ENCODE results near the gene USP21. TPM values are rescaled to one million over a fixed set of nuclear protein-coding genes. Genes with fewer than 3 reads are reported as not detected.

Gene USP21
- total and polyA plus RNA-seq, 2 of the 8 experiments (the other 6 are each of a cell fraction or from before 2014, with no cell fraction given) = 23.9 to 36.3 TPM

DNA sequence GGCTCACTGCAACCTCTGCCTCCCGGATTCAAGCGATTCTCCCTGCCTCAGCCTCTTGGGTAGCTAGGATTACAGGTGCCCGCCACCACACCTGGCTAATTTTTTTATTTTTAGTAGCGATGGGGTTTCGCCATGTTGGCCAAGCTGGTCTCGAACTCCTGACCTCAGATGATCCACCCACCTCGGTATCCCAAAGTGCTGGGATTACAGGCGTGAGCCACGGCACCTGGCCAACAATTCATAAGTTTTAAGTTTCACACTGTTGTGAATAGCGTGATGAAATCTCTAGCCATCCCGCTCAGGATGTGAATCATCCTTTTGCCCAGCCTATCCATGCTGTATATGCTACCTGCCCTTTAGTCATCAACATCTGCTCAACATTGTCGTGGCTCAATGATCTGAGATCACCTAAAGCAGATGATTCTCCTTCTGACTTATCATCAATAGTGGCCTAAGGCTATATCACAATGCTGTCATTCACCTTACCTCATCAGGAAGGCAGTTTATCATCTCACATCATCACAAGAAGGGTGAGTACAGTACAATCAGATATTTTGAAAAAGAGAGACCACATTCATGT lies 44.1 kb upstream of the USP21 start:
- DNase-seq (ENCODE audit: low read depth in 1 of 2, low spot score in 2 of 2) = no peak
- H2BK20ac ChIP-seq (ENCODE audit: low read length) = no peak overlapping the region
- no peak overlapping the region for H3K23ac ChIP-seq (ENCODE audit: insufficient read length)
- no peak for TF ChIP-seq EZH2 (IDR thresholded peaks at IDR 0.05; ENCODE audit: low read depth, low read length, severe bottlenecking)
- TF ChIP-seq MAFK (IDR thresholded peaks at IDR 0.05; ENCODE audit: low read depth, low read length) = no peak
- TF ChIP-seq NRF1 (IDR thresholded peaks at IDR 0.05; ENCODE audit: low read depth, low read length) = no peak
- no peak for TF ChIP-seq FOSL1 (IDR thresholded peaks at IDR 0.05; ENCODE audit: insufficient read depth, low read depth, low read length)
- no peak for TF ChIP-seq POLR2A (IDR thresholded peaks at IDR 0.05; ENCODE audit: control extremely low read depth in 1 of 2, low read depth in 2 of 2, low read length in 2 of 2)
- TF ChIP-seq ASH2L (IDR thresholded peaks at IDR 0.05; ENCODE audit: low read length) = no peak
- TF ChIP-seq, protein P1, sequence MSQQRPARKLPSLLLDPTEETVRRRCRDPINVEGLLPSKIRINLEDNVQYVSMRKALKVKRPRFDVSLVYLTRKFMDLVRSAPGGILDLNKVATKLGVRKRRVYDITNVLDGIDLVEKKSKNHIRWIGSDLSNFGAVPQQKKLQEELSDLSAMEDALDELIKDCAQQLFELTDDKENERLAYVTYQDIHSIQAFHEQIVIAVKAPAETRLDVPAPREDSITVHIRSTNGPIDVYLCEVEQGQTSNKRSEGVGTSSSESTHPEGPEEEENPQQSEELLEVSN (IDR thresholded peaks at IDR 0.05) = no peak
- no peak for TF ChIP-seq SIRT6 (IDR thresholded peaks at IDR 0.05; ENCODE audit: low read length)
- no peak for TF ChIP-seq EP300 (IDR thresholded peaks at IDR 0.05; ENCODE audit: borderline replicate concordance in 1 of 2, low read depth in 2 of 2, low read length in 2 of 2)
- no peak for TF ChIP-seq YY1 (IDR thresholded peaks at IDR 0.05; ENCODE audit: low read depth, low read length)
- no peak for TF ChIP-seq BCL11A (IDR thresholded peaks at IDR 0.05; ENCODE audit: low read depth in 2 of 2, low read length in 2 of 2)
- TF ChIP-seq POLR2AphosphoS5 (IDR thresholded peaks at IDR 0.05; ENCODE audit: low read depth, low read length) = no peak

More for the DNA sequence above, 44.1 kb upstream of the USP21 start:
- no peak overlapping the region for H4K5ac ChIP-seq (ENCODE audit: insufficient read length, low read depth, low read length)
- H4K20me1 ChIP-seq (replicated peaks in 1 of 2; ENCODE audit: control insufficient read depth in 1 of 2, insufficient read depth in 2 of 2, low read length in 2 of 2) = peaks cover 0 to 6% of the 10 kb centered on the region in 2 experiments
- CTCF ChIA-PET (ENCODE audit: partially characterized antibody) = interaction anchor here (5.0 kb wide), 1 partner anchor 17 kb away, joined by 33 read pairs; the partner anchor contains the start of gene KLHDC9
- H2AFZ ChIP-seq (ENCODE audit: low read length) = no peak overlapping the region
- no peak overlapping the region for H4K91ac ChIP-seq (replicated peaks; ENCODE audit: insufficient read length, low read length)
- peaks cover 15% of the 10 kb centered on the region for H3K79me1 ChIP-seq (ENCODE audit: low read depth, low read length)
- peaks cover 12% of the 10 kb centered on the region for H3K23me2 ChIP-seq (ENCODE audit: low read depth, low read length)
- H3K9ac ChIP-seq (replicated peaks in 1 of 4; ENCODE audit: extremely low read depth in 1 of 4, low read depth in 3 of 4, low read length in 3 of 4) = peak overlapping the region in 1 of 4 experiments; percentile 17; a peak in 1 of 7 replicates
- no peak overlapping the region for H3K56ac ChIP-seq (replicated peaks; ENCODE audit: insufficient read length, low read depth, low read length)
- H3K36me3 ChIP-seq (ENCODE audit: control insufficient read depth in 2 of 4, insufficient read depth in 4 of 4, low read length in 3 of 4) = peaks cover 0 to 7% (median 3%) of the 10 kb centered on the region in 4 experiments; a peak in 3 of 8 replicates
- H2BK12ac ChIP-seq (ENCODE audit: low read depth, low read length) = no peak overlapping the region
- H3K4me1 ChIP-seq (replicated peaks in 1 of 4; ENCODE audit: control insufficient read depth in 3 of 4, insufficient read depth in 4 of 4, low read length in 3 of 4) = peaks cover 4 to 10% (median 5%) of the 10 kb centered on the region in 4 experiments; a peak in 6 of 7 replicates
- no peaks in the 10 kb centered on the region for H3K9me3 ChIP-seq (ENCODE audit: insufficient read depth in 2 of 2, low read depth in 1 of 2, low read length in 1 of 2)
- H3K18ac ChIP-seq (ENCODE audit: extremely low read depth, low read length) = no peak overlapping the region
- H3K14ac ChIP-seq (ENCODE audit: insufficient read length) = no peak overlapping the region
- no peaks in the 10 kb centered on the region for H3K27me3 ChIP-seq (replicated peaks in 1 of 4; ENCODE audit: control insufficient read depth in 3 of 4, extremely low read depth in 1 of 4, insufficient read depth in 3 of 4, low read length in 3 of 4)
- POLR2A ChIA-PET (ENCODE audit: partially characterized antibody) = interaction anchor here (1.4 to 1.6 kb wide), 2 partner anchors 14 to 40 kb away, joined by 3 to 4 read pairs; no protein-coding TSS in a partner anchor
- H3K4me2 ChIP-seq (ENCODE audit: insufficient read depth in 1 of 2, low read depth in 2 of 2, low read length in 2 of 2) = no peak overlapping the region
- no peak overlapping the region for H3K4ac ChIP-seq (replicated peaks; ENCODE audit: insufficient read length, low read depth, low read length)
- no peak overlapping the region for H3K27ac ChIP-seq (ENCODE audit: low read depth, low read length)
- 96% methylated on average over 12 of the region's 12 CpGs; no CpG with 5 or more reads in 1 of the 2 experiments for WGBS, 2 experiments (ENCODE audit: extremely low coverage in 1 of 2, insufficient coverage in 1 of 2, insufficient read length in 1 of 2, insufficient replicate concordance in 2 of 2, low coverage in 1 of 2, low lambda C conversion rate in 2 of 2, missing lambda C conversion rate in 1 of 2)
- no peak overlapping the region for H2BK5ac ChIP-seq (ENCODE audit: low read depth, low read length)
- FAIRE-seq = no peak
- no peak overlapping the region for H2BK15ac ChIP-seq (ENCODE audit: low read length)
- H2AK5ac ChIP-seq (ENCODE audit: low read depth, low read length) = no peak overlapping the region
- no peak overlapping the region for H4K8ac ChIP-seq (ENCODE audit: extremely low read depth, insufficient read depth, low read length)
- H2BK120ac ChIP-seq (replicated peaks; ENCODE audit: low read depth, low read length) = no peak overlapping the region
- peaks cover 4 to 71% of the 10 kb centered on the region in 2 experiments; a peak in 3 of 4 replicates for H3K79me2 ChIP-seq (ENCODE audit: control insufficient read depth in 1 of 2, insufficient read depth in 2 of 2, low read length in 2 of 2)
- no peak overlapping the region for H3K4me3 ChIP-seq (ENCODE audit: extremely low read depth in 1 of 4, insufficient read depth in 2 of 4, low read depth in 3 of 4, low read length in 4 of 4)
